Sigmoid colon (tissue), 7 donors: ENCODE measurements around the gene COL21A1. TPM values are rescaled to one million over a fixed set of nuclear protein-coding genes. Genes with fewer than 3 reads are reported as not detected.

ENCODE experiments used
- DNase-seq: peaks from one replicate; pipeline ENCODE4 v3.0.0-alpha.2; 2019
- H3K27ac ChIP-seq, 4 donors: fragments of 200-600 bp; sonication (generic); one replicate each; pipeline ENCODE4 v1.5.1; 2016 to 2019; ENCODE audit warnings: mild to moderate bottlenecking in 1 of 4
- H3K27me3 ChIP-seq, 3 donors: fragments of 200-600 bp; sonication (generic); one replicate each; pipeline ENCODE4 v1.5.1; 2019; ENCODE audit warnings: mild to moderate bottlenecking in 1 of 3
- H3K36me3 ChIP-seq, 4 donors: fragments of 200-600 bp; sonication (generic); one replicate each; pipeline ENCODE4 v1.5.1; 2016 to 2019
- H3K4me1 ChIP-seq, 4 donors: fragments of 200-600 bp; sonication (generic); one replicate each; pipeline ENCODE4 v1.5.1; 2017 to 2019
- H3K4me3 ChIP-seq, 4 donors: fragments of 200-600 bp; sonication (generic); one replicate each; pipeline ENCODE4 v1.5.1; 2017 to 2019; ENCODE audit warnings: mild to moderate bottlenecking in 2 of 4, moderate library complexity in 1 of 4
- H3K9me3 ChIP-seq, 4 donors: fragments of 200-600 bp in 3 of 4; sonication (generic) in 3 of 4; one replicate each; pipeline versions ENCODE4 v1.5.1 to v1.6.1; 2013 to 2019
- CTCF ChIP-seq, 4 experiments: fragments of 450-650 bp in 3 of 4; fragments of 200-600 bp in 1 of 4; IDR thresholded peaks; one replicate each; pipeline ENCODE4 v1.5.1; 2016 to 2019; ENCODE audit warnings: antibody characterized with exemption in 4 of 4, mild to moderate bottlenecking in 3 of 4, moderate library complexity in 2 of 4
- EP300 ChIP-seq, 4 donors: sonication (generic); formaldehyde crosslinking; IDR thresholded peaks; one replicate each; pipeline ENCODE4 v1.6.1; 2017; ENCODE audit warnings: antibody characterized with exemption in 4 of 4
- POLR2A ChIP-seq, 2 donors: fragments of 450-650 bp; IDR thresholded peaks; one replicate each; pipeline ENCODE4 v1.6.1; 2016; ENCODE audit warnings: antibody characterized with exemption in 2 of 2, mild to moderate bottlenecking in 2 of 2, moderate library complexity in 2 of 2
- POLR2AphosphoS5 ChIP-seq, 4 donors: sonication (generic); formaldehyde crosslinking; IDR thresholded peaks; one replicate each; pipeline ENCODE4 v1.6.1; 2017; ENCODE audit warnings: antibody characterized with exemption in 4 of 4
- WGBS, 2 donors: extraction: QIAGEN DNeasy Blood & Tissue Kit; methylation state at CpG; one replicate each; pipeline ENCODE4 v1.1.7; 2013; 5-methylcytosine and 5-hydroxymethylcytosine counted together
- intact Hi-C: fragments of 100-400 bp; cut with DNase I; formaldehyde crosslinking; loops from one replicate; pipeline ENCODE4 v1.15.1; 2023
- polyA plus RNA-seq, 3 donors: library from polyadenylated mRNA; stranded (reverse); fragments of 200-250 nt; gene quantifications; one replicate each; pipeline ENCODE4 v1.2.3, GENCODE V29; 2013
- total RNA-seq, 4 donors: library from RNA; depleted of rRNA; stranded (reverse); fragments of >200 nt; gene quantifications; one replicate each; pipeline ENCODE4 v1.1.0, GENCODE V29; 2016
- donor health status: healthy with polysubstance abuse.
- donor health status: Bipolar disorder and iron deficiency.
- donor health status: healthy.

Gene COL21A1
- total and polyA plus RNA-seq, 7 donors = 1.9 to 110 (median 35.2) TPM; not detected in 2

DNA sequence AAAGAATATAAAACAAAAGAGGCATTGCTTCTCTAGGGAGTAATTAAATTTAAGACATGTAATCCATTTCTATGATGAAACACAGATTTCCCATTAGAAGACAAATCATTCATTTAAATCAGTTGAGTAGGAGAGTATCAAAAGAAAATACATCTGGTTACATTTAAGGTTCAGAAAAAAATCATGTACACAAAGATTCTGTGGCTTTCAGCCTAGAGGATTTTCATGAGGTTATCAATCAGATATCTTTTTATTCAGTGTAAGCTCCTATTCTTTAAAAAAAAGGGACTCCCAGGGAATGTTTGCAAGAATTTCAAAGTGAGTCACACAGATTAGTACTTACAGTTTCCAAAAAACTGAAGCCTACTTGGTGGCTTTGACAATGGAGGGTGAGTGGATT is 24.9 kb downstream of the COL21A1 start:
- peaks cover 0 to 55% (median 42%) of the 10 kb centered on the region in 4 donors for H3K4me1 ChIP-seq
- H3K9me3 ChIP-seq = no peaks in the 10 kb centered on the region
- intact Hi-C loops = loop anchor here (5.0 kb wide), 1 partner anchor 45 kb away; no protein-coding TSS in a partner anchor
- peak overlapping the region in 2 of 4 donors; percentile 53 to 59 for H3K27ac ChIP-seq
- TF ChIP-seq POLR2AphosphoS5 (IDR thresholded peaks at IDR 0.05) (peak in 3 of 4 donors; percentile 38 to 58 (median 42)), CTCF (IDR thresholded peaks at IDR 0.05) (no peak)
- H3K4me3 ChIP-seq = no peak overlapping the region
- no peaks in the 10 kb centered on the region for H3K36me3 ChIP-seq
- no peak for DNase-seq
- no peaks in the 10 kb centered on the region for H3K27me3 ChIP-seq

- Histone ChIP-seq H3K36me3 (no peaks in the 10 kb centered on the region), H3K4me3 (no peak overlapping the region), H3K9me3 (no peaks in the 10 kb centered on the region), H3K4me1 (peaks cover 0 to 32% (median 26%) of the 10 kb centered on the region in 4 donors), H3K27ac (no peak overlapping the region), H3K27me3 (no peaks in the 10 kb centered on the region)
- intact Hi-C loops = loop anchor here (5.0 kb wide), 1 partner anchor 47 kb away; no protein-coding TSS in a partner anchor
- TF ChIP-seq POLR2AphosphoS5 (IDR thresholded peaks at IDR 0.05) (no peak), CTCF (IDR thresholded peaks at IDR 0.05) (no peak), POLR2A (IDR thresholded peaks at IDR 0.05) (no peak)
- DNase-seq = no peak
Measured at GRCh38 chr6:56220078-56220477, 27.3 kb downstream of the COL21A1 start.

- Histone ChIP-seq H3K4me1 (peaks cover 0 to 9% (median 0%) of the 10 kb centered on the region in 4 donors), H3K4me3 (no peak overlapping the region), H3K27ac (no peak overlapping the region), H3K27me3 (no peaks in the 10 kb centered on the region), H3K9me3 (no peaks in the 10 kb centered on the region), H3K36me3 (no peaks in the 10 kb centered on the region)
- no peak for DNase-seq
- intact Hi-C loops = no loop called here
- WGBS, 2 donors = 28 to 66% methylated on average over 3 of the region's 3 CpGs
- no peak for TF ChIP-seq POLR2A (IDR thresholded peaks at IDR 0.05)
- no peak for TF ChIP-seq POLR2AphosphoS5 (IDR thresholded peaks at IDR 0.05)
- TF ChIP-seq CTCF (IDR thresholded peaks at IDR 0.05) = no peak
- no peak for TF ChIP-seq EP300 (IDR thresholded peaks at IDR 0.05)
Measured at GRCh38 chr6:56214703-56215101, 32.7 kb downstream of the COL21A1 start.

GRCh38 chr6:56214041-56214702 is 33.2 kb downstream of the COL21A1 start:
- H3K4me3 ChIP-seq = no peak overlapping the region
- intact Hi-C loops = no loop called here
- TF ChIP-seq CTCF (IDR thresholded peaks at IDR 0.05) = no peak
- TF ChIP-seq POLR2AphosphoS5 (IDR thresholded peaks at IDR 0.05) = no peak
- no peak for TF ChIP-seq EP300 (IDR thresholded peaks at IDR 0.05)
- H3K36me3 ChIP-seq = no peaks in the 10 kb centered on the region
- H3K27me3 ChIP-seq = no peaks in the 10 kb centered on the region
- no peaks in the 10 kb centered on the region for H3K9me3 ChIP-seq
- no peak overlapping the region for H3K27ac ChIP-seq
- DNase-seq = no peak
- H3K4me1 ChIP-seq = peaks cover 0 to 9% (median 0%) of the 10 kb centered on the region in 4 donors

DNA sequence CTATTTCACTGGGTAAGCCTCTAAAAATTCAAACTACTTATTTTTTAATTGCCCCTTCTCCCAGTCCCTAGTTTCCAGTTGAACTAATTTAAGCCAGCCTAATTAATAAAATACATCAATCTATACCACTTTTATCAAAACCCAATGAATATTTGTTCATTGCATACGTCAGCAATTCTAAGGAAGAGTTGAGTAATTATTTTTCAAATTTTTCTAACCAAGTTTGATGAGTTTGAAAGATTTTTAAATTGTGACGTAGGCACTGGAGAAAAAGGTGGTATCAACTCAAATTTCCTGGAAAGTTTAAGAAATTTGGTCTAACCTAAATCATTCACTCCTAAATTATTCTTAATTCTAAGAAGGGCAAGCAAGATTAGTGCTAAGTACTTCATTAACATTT is 35.7 kb downstream of the COL21A1 start:
- no peaks in the 10 kb centered on the region for H3K9me3 ChIP-seq
- H3K27ac ChIP-seq = no peak overlapping the region
- intact Hi-C loops = no loop called here
- no peak for DNase-seq
- no peaks in the 10 kb centered on the region for H3K27me3 ChIP-seq
- no peaks in the 10 kb centered on the region for H3K36me3 ChIP-seq
- H3K4me3 ChIP-seq = no peak overlapping the region
- peaks cover 0 to 9% (median 0%) of the 10 kb centered on the region in 4 donors for H3K4me1 ChIP-seq
- TF ChIP-seq POLR2A (IDR thresholded peaks at IDR 0.05) = no peak
- no peak for TF ChIP-seq EP300 (IDR thresholded peaks at IDR 0.05)
- TF ChIP-seq POLR2AphosphoS5 (IDR thresholded peaks at IDR 0.05) = no peak
- TF ChIP-seq CTCF (IDR thresholded peaks at IDR 0.05) = no peak
- WGBS, 2 donors = 42 to 62% methylated on average over 2 of the region's 2 CpGs
